Stimulated activated CD4-positive, alpha-beta T cell treated with anti-CD3 and anti-CD28 coated beads, Interleukin-4, amount 100 ng/mL, for 1 hour (primary cell): ENCODE data around the gene SNCB.

Source experiments
- DNase-seq: peaks from one replicate; pipeline ENCODE4 v3.0.0-alpha.2; 2020

The SNCB gene

DNA sequence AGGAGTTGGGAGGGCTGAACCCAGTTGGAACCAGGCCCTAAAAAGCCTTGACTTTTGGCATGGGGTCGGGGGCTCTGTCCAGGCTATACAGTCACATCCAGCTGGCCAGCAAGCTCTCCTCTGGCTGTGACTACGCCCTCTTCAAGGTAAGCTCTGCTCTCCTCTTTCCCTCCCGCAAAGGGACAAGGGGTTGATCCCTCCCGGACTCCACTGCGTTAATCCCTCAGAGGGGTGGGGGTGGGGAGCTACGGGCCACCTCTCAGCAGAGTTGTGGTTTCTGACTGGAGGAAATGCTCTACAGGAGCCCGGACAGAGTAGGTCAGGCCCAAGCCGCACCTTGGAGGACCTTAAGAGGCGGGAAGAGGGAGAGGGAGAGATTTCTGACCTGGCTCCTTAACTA lies 14.0 kb upstream of the SNCB start:
- no peak for DNase-seq

DNA sequence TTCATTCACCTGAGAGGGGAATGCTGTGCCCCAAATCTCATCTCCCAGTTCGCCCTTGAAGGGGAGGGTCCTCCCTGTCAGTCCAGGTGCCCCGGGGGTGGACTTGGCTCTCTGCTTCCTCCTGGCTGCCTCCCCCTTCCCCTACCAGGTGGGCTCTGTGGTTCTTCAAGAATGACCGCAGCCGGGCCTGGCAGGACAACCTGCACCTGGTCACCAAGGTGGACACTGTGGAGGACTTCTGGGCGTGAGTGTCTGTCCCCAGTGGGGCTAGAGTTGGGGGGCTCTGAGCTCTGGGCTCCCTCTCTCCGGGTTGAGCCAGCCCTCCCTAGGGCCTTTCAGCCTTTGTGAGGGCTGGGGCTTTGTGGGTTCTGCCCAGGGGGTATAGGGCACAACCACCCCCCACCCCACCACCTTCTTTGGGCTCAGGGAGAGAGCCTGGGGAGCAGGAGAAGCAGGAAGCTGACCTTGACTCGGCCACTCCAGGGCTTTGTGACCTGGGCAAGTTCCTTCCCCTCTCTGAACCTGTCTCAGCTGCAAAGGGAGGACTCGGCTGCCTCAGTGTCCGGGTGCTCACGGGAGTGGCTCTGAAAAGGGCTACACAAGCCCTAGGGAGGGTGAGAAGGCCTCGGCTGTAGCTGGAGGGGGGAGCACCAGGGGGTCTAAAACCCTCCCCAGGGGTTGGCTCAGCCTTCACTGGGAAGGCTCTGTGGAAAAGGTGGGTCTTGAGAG lies 13.3 kb upstream of the SNCB start:
- DNase-seq, result no peak

DNA sequence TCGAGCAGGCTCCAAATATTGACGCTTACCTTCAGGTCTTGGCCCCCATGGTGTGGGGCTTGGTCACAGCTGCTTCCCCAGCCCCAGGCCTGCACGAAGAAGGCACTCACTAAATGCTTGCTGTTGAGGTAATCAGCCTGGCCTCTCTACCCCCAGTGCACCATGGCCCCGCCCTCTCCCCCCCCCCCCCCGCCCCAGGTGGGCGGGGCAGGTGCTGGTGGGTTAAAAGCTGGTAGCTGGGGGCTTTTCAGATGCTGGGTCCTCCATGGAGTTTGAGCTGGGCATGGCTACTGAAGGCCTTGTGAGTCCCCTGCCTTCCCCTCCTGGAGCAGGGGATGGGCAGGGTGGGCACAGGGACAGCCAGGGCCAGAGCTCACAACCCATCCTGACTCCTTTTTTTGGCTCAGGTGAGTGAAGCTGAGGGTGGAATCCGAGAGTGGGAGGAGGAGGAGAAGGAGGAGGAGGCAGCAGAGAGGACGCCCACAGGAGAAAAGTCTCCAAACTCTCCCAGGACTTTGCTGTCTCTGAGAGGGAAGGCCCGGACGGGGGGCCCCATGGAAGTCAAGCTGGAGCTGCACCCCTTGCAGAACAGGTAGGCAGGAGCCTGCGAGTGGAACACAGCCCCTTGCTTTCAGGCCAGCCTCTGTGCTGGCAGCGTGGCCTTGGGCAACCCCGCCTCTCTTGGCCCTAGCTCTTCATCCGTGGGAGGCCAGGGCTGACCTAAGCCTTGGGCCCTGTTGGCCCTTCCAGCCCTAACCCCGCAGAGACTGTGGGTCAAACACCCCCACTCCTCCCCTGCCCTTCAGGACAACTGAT lies 12.5 kb upstream of the SNCB start:
- no peak for DNase-seq

DNA sequence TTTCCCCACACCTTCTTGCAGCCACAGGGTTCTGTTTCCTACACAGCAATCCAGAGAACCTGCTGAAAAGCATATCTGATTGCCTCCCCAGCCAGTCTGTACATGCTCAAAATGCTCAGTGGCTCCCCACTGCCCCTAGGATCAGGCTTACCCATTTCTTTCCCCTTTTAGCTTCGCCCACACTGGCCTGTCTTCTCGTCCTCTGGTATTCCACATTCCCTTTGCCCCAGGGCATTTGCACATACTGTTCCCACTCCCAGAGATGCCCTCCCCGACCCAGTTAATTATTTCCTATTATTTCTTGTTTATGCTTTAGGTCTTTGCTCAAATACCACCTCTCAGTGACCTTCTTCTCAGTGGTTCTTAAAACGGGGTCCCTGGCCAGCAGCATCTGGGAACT lies 10.3 kb upstream of the SNCB start:
- no peak for DNase-seq

DNA sequence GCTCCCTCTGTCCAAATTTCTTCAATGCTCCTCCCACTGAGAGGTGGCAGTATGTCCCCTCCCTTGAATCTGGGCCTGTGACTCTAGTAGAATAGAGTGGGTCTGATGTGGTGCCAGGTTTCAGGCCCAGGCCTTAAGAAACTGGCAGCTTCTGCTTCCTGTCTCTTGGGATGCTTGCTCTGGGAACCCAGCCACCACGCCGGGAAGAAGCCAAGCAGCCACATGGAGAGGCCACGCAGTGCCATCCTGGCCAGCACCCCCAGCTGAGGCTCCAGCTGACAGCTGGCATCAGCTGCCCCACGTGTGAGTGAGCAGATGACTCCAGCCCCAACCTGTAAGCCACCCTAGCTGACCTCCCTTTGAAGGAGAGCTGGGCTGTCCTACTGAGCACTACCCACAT lies 9.6 kb upstream of the SNCB start:
- no peak for DNase-seq

DNA sequence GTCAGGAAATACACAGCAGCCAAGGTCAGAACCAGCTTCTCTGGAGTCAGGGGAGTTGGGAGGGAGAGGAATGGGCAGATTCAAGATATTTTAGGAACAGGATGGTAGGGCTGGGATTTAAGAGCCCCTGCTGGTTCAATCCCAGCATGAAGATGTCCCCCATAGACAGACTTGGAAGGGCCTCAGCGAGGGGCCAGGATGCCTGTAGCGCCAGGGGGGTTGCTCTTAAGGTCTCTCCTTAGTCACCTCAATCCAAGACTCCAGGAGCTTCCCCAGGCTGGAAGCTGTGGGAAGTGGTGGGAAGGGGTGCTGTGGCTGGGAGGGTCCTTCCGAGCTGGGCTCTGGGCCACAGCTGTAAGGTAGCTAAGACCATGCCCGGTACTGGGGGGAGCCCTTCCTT lies 8.9 kb upstream of the SNCB start:
- no peak for DNase-seq

DNA sequence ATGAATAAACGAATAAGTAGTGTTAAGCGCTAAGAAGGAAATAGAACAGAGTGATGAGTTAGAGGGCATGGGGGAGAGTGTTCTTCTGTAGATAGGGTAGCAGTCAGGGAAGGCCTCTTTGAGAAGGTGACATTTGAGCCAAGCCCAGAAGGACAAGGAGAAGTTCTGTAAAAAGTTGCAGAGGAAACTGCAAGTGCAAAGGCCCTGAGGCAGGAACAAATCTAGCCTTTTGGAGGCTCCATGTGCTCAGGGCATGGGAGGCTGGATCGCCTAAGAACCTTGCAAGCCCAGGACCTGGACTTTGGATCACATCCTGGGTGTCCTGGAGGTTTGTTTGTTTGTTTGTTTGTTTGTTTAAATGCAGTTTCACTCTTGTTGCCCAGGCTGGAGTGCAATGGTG lies 8.1 kb upstream of the SNCB start:
- no peak for DNase-seq

DNA sequence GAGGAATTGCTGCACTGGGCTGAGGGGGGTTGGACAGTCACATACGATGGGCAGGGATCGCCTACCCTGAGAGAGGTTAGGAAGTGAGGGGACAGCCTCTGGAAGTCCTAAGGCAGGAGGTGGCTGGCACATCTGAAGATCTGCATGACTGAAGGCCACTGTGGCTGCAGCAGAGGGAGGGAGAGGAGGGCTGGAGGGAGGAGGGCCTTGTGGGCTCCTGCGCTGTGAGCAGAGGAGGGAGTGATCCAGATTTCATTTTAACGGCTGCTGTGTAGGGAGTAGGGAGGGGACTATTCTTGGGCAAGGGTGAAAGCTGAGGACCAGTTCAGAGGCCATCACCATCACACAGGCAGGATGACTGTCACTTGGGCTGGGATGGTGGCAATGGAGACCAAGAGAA lies 7.2 kb upstream of the SNCB start:
- DNase-seq, result no peak

DNA sequence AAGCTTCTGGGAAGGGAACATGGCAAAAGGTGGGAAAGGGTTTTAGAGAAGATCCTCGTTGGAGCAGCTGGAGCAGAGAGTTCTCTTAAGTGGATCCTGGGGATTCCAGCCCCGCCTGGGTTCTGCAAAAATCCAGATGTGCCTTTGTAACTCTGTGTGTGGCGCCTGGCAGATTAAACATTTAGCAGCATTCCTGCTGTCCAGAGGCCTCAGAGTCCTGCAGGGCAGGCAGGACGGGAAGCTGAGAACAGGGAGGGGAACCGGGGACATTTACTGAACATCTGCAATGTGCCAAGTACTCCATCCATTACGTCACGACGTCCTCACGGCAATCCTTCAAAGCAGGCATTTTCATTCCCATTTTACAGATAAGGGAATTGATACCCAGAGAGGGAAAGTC lies 6.1 kb upstream of the SNCB start:
- DNase-seq, result no peak

DNA sequence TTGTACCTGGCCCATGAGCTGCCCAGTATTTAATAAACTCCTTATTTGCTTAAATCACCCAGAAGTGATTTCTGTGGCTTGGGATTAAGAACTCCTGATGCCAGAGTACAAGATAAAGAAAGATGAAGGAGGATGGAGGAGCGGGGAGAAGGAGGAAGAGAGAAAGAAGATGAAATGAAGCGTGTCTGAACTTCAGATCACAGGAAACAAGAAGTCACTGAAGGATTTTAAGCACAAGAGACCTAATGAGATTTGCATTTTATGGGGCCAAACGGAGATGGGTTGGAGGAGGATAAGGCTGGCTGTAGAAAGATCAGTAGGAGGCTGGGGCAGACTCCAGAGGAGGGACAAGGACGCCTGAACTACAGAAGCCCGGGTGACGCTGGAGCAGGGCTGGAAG lies 3.3 kb upstream of the SNCB start:
- DNase-seq, result no peak

DNA sequence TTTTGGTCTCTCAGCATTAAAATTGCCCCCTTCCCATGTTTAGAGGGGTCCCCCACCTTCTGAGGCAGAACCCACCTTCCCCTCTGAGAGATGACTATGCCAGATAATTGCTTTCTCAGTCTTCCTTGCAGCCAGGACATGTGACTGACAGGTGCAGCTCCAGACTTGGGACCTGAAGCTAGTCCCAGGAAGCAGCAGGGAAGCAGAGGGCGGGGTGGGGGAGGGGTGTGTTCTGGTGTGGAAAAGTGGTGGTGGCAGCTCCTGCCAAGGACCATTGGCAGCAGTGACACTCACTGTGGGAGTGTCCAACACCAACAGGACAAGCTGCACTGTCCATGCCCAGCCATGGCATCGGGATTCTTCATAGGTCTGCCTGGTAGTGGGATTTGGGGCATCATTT lies 2.4 kb upstream of the SNCB start:
- DNase-seq, result no peak

DNA sequence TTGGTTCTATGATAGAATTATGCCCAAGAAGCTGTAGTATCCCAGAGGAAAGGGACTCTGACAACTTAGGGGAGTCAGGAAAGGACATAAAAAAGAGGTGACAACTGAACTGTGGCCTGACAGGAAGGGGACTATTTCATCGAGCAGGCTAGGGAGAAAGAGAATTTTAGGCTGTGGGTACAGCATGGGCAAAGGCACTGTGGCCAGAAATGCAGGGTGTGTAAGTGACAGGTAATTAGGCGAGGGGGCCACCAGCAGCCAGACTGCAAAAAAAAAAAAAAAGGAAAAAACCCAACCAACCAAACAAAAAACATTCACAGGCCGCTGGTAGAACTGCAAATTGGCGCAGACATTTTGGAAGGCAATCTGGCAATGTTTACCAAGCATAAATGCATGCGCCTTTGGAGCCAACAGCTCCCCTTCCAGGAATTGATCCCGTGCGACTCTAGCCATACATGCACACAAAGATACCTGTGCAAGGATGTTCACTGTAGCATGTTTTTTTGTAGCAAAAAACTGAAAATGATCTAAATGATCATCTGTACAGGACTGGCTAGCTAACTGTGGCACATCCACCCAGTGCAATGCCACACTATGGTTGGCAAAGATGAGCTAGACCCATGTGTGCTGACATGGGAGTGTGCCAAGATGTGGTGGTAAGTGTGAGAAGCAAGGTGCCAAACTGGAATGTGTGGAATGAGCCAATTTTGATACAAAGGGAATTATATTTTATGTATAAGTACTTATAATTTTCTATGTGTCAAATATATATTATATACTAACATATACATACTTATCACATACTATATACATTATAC lies 1.3 kb upstream of the SNCB start:
- no peak for DNase-seq

DNA sequence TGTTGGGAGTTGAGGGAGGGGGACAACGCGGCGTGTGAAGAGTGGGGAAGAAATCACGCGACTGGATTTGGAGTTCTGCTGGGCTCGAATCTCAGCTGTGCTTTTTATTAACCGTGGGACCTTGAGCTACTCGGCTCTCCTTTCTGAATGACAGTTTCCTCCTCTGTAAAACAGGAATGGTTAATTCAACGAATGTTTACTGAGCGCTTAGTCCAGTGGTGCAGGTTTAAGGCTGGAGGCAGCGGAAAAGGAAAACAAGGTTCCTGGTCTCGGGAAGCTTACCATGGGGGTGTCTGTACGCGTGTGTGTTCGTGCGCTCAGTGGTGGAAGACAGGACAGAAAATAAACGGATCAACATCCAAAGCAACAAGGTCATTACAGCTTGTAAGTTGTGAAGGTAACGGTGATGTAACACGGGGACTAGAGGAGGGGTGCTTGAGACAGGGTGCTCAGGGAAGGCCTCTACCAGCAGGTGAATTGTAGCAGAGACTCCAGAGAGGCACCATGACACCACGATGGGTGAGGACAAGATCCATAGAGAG lies 418 bp upstream of the SNCB start:
- no peak for DNase-seq

DNA sequence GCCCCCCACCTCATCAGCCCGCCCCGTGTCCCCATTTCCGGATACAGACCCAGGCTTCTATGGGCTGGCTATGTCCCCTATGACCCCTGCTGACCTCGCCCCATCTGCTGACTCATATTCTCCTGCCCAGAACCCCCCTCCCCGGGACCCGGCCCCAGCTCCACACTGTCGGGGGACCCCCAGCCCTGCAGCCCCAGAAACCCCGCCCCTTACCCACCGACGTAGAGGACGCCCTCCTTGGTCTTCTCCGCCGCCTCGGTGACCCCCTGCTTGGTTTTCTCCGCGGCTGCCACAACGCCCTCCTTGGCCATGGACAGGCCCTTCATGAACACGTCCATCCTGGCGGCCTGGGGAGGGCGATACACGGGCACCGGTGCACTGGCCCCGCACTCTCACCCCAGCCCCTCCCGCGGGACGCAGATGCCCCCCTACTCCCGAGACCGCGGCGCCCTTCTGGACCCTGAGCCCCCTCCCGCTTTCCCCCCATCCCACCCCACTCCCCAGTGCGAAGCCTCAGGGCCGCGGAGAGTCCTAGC lies 949 bp downstream of the SNCB start:
- DNase-seq, result no peak

DNA sequence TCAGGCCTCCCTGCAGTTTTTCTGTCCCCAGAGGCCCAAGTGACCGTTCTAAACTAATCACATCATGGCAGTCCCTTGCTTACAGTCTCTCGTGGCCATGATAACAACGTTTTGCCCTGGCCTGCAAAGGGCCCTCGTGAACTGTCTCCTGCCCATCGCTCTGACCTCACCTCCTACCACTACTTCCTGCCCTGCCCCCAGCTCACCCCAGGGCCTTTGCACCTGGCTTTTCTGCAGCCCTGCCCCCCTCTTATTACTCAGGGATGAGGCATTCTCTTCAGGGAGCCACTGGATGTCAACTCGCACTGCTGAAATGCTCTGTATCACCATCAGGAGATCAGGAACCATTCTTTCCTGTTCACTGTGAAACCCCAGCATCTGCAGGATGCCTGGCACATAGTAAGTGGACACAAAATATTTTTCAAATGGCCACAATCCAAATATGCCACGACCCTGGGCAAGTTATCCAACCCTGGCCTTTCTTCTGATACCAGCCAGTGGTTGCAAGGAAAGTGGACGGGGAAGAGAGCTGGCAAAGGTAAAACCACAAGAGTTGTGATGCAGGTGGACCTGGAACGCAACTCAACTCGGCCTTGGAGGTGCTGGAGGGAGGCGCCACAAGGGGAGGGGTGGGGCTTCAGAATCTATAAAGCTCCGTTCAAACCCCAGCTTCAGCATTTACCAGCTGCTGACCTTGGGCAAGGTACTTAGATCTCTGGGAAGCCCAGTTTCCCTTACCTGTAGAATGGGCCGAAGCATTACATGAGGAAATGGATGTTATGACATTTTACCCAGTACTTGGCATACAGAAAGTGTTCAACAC lies 1.7 kb downstream of the SNCB start:
- no peak for DNase-seq

DNA sequence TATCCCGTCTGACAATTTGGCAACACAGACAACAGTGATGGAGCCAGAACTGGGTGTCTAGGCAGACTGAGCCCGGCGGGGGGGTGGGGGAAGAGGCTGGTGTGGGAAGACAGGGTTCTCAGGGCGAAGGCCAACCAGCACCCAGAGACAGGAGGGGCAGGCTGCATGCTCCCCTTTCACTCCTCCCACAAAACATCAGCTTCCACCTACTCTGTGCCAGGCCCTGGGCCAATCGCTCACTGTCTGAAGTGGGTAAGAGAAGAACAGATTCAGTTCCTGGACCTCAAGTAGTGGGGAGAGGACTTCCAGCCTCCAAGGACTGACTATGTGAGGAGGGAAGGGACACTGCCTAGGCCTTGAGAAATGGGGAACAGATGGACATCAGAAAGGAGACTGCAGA lies 2.8 kb downstream of the SNCB start:
- no peak for DNase-seq

DNA sequence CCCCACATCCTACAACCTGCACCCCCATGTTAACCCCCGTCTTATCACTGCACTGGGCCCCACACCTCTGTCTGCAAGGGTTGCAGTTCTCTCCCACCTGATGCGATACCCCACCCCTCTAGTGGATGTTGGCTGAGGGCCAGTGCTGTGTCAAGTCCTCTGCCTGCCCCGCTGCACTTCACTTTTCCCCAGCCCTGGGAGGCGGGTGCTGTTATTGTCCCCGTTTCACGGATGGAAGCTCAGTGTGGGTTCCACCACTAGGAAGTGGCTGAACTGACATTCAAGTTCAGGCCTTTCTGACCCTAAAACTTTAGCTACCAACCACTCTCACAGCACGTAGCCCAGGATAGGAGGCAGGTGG lies 3.5 kb downstream of the SNCB start:
- DNase-seq, result no peak

DNA sequence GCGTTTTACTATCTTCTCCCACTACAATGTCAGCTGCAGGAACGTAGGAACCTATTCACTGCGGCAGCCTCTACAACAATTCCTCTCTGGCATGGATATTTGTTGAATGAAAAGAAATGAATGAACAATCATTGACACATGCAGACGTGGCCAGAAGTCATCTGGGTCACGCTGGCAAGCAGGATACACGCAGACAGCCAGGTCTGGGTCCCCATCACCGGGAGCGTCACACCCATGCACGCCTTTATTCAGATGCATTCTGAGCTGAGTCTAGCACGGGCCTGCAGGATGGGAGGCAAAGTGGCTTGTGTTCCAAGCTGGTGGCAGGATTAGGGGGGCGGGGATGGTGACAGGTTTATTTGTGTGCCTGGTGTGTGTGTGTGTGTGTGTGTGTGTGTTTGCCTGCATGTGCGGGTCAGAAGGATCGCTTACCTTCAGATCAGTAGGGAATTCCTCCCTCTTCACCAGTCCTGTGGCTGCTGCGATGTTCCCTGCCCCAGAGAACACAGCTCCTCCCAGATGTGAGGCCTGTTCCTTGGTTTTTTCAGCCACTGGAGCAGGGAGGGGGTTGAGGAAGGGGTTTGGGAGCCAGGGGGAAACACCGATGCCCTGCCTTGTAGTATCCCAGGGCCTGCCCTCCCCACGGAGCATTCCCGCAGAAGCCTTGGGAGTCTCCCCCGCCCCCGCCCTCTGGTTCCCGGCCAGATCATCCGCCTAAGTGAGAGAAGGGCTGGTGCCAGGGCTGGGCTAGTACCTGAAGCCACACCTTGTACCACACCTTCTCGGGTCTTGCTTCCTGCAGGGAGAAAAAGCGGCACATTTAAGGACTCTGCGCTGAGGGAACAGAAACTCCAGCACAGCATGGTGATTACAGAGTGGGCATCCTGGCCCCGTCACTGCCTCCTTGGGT lies 4.1 kb downstream of the SNCB start:
- no peak for DNase-seq

DNA sequence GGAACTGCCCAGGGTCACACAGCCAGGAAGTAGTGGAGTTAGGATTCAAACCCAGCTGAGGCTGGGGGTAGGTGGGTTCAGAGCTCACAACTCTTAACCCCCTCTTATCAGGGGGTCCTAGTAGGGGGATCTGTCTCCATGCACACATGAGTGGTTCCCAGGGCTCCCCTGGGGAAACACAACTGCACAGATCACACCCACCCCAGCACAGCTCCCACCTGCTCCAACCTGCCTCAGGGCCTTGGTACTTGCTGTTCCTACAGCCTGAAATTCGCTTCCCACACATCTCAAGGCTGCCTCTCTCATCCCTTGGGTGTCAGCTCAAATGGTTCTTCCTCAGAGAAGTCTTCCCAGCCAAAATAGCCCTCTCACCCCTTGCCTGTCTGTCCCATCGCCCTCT lies 4.8 kb downstream of the SNCB start:
- no peak for DNase-seq

DNA sequence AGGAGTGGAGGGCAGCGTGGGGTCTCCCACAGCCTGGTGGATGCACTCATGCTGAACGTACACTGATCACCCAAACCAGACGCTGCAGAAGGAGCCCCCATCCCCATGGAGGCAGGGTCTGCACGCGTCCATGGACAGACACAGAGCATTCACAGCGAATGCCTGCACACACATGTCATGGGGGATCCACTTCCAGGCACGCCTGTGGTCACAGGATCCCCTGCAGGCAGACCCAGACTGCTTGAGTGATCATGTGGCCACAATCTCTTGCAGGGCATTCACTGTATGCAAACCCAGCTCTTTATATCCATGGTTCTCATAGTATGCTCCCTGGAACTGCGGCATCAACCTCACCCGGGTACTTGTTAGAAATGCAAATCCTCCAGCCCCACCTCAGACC lies 5.4 kb downstream of the SNCB start:
- no peak for DNase-seq

DNA sequence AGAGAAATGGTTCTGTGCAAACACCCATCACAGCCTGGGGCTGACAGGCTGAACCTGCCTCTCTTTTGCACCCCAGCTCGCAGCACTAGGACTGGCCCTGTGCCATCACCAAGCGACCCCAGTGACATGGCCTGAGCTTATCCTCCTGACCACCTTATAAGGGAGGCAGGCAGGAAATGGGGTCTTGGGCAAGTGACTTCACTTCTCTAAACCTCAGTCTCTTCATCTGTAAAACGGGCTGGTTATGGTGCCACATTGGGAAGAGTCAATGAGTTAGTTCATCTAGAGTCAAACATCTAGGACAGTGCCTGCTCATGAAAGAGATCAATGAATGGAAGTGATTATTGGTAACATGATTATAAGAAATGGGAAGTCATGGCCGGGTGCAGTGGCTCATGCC lies 6.2 kb downstream of the SNCB start:
- no peak for DNase-seq
